NCI-H2171 (cell line): ENCODE results near the gene FAM13A.
"Not testable (repeated sequence)": the region's sequence is repeated elsewhere in the genome, so short reads cannot be mapped to it uniquely, and the experiment has no call there.

Experiments used
- DNase-seq: peaks from one replicate; lab custom pipeline; 2025; lab: John Stamatoyannopoulos, UW

FAM13A gene

DNA sequence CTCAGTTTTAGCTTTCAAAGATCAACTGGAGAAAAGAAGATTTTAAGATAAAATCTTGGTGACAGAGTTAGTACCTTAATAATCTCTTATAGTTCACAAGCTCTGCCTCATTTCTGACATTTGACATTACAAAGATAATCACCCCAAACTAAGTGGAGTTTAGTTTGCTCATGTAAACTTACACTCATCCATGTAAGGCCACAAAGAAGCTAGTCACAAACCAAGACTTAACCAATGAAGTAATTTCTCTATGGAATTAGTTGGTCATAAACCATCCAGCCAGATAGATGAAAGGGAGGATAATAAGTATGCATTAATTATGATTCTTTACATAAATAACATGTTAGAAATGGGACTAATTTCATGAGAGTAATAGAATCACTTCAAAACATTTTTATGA lies 159.2 kb downstream of the FAM13A start:
- DNase-seq: no peak

DNA sequence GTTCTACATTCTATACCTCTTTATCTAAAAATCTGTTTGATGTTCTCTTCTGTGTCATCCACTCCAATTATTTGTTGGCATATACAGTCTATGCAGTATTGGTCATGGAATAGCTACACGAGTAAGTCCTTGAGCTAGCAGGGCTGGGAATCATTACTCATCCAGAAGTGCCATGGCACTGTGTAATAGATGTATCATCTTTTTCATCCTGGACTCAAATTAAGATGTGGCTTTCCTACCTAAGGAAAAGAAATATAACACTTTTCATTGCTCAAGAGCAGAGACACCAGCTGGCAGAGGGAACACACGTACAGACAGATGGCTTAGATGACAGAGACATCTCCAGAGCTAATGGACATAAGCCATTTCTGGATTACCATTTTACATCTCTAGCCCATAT lies 159.8 kb downstream of the FAM13A start:
- DNase-seq: peak; percentile 12

- no peak for DNase-seq
Measured at GRCh38 chr4:88893961-88894360, 163.0 kb downstream of the FAM13A start.

- DNase-seq: no peak
Measured at GRCh38 chr4:88892646-88893045, 164.3 kb downstream of the FAM13A start.

DNA sequence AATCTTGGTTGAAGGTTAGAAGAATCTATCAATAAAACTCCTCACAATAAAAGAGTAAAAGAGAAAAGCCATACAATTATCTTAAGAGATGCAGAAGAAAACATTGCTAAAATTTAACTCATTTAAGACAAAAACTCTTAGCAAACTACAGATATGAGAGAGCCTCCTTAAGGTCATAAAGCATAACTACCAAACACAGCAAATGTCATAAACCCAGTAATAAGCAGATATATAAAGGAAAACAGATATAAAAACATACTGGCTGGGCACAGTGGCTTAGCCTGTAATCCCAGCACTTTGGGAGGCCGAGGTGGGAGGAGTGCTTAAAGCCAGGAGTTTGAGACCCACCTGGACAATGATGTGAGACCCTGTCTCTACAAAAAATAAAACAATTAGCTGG lies 165.3 kb downstream of the FAM13A start:
- DNase-seq: no peak

- not testable (repeated sequence) for DNase-seq
Measured at GRCh38 chr4:88887409-88887808, 169.6 kb downstream of the FAM13A start.

DNA sequence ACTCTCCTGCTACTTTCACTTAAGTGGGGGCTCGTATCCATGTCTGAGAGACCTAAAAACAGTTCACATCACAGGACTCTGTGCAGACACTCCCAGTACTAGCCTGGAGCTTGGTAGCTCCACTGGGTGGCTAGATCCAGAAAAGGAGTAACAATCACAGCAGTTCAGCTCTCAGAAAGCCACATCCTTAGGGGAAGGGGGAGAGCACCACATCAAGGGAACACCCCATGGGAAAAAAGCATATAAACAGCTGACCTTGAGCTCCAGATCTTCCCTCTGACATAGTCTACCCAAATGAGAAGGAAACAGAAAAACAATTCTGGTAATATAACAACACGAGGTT lies 175.8 kb downstream of the FAM13A start:
- no peak for DNase-seq

GRCh38 chr4:88880501-88881226 lies 176.3 kb downstream of the FAM13A start:
- no peak for DNase-seq

DNA sequence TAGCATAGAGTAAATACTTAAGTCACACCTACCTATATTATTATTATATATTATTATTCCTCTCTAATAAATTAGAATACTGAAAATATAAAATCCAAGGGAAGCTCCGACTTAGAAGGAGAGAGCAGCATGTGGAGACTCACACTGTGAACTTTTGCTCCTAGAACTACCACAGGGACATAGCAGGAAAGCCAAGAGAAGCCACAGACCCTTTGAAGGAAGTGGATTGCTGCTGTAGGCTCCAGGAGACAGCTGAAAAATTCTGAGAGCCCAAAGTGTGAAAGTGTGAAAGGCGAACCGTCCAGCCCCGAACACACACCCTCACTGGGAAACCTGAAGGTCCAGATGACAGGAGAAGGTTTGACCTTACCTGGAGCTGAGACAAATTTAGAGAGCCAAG lies 177.0 kb downstream of the FAM13A start:
- no peak for DNase-seq

GRCh38 chr4:88878642-88879041 lies 178.3 kb downstream of the FAM13A start:
- DNase-seq: no peak

DNA sequence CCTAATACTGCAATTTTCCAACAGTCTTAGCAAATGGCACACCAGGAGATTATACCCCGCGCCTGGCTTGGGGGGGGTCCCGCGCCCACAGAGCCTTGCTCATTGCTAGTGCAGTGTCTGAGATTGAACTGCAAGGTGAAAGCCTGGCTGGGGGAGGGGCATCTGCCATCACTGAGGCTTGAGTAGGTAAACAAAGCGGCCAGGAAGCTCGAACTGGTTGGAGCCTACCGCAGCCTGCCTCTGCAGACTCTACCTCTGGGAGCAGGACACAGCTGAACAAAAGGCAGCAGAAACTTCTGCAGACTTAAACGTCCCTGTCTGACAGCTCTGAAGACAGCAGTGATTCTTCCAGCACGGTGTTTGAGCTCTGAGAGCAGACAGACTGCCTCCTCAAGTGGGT lies 186.6 kb downstream of the FAM13A start:
- DNase-seq: no peak

GRCh38 chr4:88868510-88868909 lies 188.5 kb downstream of the FAM13A start:
- no peak for DNase-seq

GRCh38 chr4:88866862-88867550 lies 190.0 kb downstream of the FAM13A start:
- peak; percentile 21 for DNase-seq

- DNase-seq: no peak
Measured at GRCh38 chr4:88865466-88865865, 191.5 kb downstream of the FAM13A start.

DNA sequence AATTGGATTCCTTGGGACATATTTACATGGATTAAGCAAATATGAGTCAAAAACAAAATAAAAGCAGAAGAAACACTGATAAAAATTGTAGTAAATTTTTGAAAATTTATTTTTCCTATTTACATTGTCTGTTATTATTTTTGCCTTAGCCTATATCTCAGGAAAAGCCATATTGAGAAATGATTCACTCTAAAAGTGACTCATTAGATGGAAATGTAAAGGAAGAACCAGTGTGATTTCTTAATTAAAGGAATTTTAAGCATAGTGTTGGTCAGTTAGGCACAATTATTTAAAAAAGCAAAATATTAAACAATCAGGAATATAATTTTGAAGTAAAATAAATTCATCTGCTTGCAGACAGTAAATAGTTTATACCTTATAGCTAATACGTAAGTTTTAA lies 191.9 kb downstream of the FAM13A start:
- DNase-seq: no peak

DNA sequence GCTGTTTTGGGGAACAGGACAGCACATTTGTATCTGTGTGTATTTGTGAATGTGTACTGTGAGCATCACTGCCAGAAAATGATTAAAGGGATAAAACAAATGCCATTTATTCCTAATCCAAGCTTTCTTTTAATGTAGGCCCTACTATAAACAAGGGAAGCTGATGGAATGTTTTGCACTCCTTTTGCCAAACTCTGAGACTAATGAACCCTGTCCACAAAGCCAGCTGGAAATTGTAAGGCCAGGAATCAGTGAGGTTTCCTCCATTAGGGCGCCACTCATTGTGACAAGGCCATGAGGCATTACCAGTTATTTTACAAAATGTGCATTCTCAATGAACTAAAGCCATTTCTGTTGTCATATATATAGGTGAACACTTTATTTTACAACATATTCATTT lies 196.4 kb downstream of the FAM13A start:
- DNase-seq: no peak

DNA sequence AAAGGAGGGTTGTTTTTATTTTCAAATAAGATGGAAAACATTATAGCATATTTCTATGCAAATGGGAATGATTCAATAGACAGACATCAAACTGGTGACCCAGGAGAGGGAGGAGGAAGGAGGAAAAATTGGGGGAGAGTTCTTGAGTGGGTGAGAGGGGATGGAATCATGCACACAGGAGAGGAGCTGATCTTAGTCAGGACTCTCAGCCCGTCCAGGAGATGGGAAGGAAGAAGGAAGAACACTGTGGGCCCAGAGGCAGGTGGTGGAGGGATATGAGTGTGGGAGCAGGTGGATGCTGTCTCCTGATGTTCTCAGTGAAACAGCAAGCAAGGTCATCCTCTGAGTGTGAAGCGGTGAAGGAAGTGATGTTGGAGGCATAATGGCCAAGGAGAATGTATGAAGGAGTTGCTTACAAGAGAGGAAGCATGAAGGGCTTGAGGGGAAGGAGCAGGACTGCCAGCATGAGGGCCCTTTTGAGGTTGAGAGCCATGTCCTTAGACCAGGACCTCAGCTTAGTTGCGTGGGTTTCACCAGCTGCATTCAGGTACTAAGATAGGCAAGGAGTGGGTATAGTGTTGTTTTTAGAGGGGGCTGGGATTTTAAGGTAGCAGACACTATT lies 197.7 kb downstream of the FAM13A start:
- no peak for DNase-seq

GRCh38 chr4:88858752-88859151 lies 198.2 kb downstream of the FAM13A start:
- DNase-seq: no peak

DNA sequence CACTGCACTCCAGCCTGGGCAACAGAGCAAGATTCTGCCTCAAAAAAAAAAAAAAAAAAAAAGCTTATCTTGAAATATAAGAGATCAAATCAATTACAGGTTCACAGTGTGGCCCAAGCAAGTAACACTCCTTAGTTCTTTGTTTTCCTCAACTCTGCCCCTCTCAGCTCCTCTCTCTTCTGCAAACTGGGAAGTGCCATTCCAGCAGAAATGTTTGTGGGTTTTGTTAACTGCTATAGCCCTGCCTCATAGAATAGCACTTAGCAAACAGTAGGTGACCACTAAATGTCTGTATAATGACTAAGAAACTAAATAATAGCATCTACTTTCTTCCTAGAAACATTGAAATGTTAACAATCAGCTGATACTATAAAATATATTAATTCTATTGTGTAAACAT lies 199.4 kb downstream of the FAM13A start:
- DNase-seq: no peak

DNA sequence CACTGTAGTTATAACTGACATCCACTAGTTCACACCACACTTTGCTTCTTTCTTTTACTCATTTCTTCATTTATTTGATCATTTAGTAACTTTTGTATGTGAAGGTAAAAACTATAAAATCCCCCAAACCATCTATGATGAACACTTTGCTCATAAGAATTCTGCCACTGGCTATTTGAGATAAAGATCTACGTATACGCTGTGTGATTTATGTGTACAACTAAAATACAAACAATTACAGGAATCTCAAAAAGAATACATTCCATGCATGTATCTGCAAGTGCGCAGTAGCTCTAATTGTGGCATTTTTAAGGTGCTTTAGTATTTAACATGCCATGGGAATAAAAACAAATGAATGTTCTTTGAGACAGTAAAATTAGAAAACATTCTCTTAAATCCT lies 202.5 kb downstream of the FAM13A start:
- DNase-seq: no peak

DNA sequence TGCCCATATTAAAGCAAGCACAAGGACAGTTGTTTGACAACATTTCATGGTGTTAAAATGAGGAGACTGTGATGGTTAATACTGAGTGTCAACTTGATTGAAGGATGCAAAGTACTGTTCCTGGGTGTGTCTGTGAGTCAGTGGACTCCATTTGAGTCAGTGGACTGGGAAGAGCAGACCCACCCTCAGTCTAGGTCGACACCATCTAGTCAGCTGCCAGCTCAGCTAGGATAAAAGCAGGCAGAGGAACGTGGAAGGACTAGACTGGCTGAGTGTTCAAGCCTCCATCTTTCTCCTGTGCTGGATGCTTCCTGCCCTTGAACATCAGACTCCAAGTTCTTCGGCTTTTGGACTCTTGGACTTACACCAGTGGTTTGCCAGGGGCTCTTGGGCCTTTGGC lies 203.4 kb downstream of the FAM13A start:
- DNase-seq: not testable (repeated sequence)

DNA sequence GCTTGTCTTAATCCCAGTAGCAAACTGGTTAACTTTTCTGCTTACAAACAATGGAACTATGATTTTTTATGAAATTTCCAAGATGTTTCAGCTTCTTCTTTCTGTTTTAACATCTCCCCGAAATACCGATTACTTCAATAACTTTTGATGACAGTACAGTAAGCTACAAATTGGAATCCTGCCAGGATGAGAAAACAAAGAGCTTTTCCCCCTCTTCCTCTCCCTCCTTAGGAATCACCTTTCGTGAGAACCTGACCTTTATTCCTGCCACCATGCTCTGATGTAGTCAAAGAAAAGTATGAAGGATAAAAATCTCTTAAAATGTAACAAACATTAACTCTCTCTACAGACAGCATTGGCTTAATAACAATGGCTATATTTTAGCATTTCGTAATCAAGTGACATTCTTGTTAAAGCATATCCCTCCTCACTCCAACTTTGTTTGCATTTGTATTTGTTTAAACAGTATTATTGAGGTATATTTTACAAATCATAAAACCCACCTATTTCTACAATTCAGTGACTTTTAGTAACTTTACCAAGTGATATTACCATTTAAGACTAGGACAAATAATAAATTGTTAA lies 210.7 kb downstream of the FAM13A start:
- DNase-seq: no peak

- DNase-seq: no peak
Measured at GRCh38 chr4:88843067-88843685, 213.8 kb downstream of the FAM13A start.
